NCI-H1417 treated with DMSO at 0.1 percent for 48 hours (cell line): Measurements from ENCODE around the gene GREM1.

Experiments
- DNase-seq: peaks from one replicate; lab custom pipeline; 2025; lab: John Stamatoyannopoulos, UW

The GREM1 gene

DNA sequence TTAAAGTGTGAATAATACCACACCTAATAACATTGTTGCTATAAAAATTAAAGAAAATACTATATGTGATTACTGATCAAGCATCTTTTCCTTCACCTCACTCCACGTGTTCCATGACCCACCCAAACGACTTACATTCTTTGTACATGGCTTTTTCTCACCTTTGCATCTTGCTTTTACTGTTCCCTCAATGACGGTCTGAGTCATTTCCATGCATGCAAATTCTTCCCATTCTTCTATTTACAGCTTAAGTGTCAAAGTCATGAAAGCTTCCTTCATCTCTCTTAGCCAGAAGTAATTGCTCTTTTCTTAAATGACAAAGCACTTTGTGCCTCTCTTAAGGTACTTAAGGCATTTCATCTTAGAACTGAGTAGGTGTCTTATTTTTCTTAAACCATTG is 64.0 kb downstream of the GREM1 start:
- DNase-seq: no peak

DNA sequence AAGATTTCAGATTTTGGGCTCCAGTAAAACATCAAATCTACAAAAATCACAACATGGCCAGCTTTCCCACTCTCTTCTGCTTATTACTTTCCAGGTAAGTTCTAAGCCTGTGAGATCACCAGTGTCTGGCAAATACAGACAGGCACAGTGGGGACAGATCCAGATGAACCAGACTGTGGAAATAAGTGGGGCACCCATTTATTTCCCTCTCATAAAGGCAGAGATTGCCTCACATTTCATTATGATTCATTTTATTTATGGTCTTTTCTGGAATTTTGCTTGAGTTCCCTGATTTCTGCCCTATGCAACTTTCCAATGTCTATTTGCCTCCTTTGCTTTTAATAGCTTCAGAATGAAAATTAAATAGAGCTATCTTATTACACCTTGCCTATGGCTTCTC is 66.8 kb downstream of the GREM1 start:
- no peak for DNase-seq

DNA sequence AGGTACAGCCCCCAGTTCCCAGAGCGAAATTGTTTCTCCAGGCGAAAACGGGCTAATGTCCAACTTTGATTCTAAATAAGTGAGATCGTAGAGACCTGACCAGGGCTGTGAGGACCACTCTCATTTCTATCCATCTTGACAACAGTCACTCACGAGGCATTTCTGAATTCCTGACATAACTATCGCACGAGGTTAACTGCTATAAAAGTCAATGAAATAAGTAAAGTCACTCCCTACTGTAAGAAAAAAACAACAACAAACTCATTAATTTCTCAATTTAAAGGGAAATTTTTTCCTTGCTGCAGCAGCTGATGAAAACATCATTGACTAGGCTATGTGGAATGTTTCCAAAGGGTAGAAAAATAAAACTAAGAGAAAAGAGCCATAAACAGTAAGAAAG is 69.1 kb downstream of the GREM1 start:
- DNase-seq: no peak

DNA sequence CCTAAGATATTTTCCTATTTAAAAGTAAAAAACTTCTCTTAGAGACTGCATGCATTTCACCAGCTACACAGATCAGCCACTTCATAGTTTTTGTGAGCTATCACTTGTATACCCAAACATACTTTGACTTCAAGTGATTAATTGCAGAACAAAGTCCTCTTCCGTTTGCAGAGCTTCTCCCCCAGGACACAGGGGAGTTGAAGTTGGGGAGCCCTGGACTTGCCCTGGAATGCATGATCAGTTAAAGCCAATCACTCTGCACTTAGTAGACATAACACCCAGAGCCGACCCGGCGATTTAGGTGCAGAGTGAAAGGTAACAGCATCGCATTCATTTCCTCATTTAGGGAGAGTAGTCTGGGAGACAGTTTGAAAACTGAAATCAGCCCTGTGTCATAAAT is 70.1 kb downstream of the GREM1 start:
- DNase-seq: no peak

DNA sequence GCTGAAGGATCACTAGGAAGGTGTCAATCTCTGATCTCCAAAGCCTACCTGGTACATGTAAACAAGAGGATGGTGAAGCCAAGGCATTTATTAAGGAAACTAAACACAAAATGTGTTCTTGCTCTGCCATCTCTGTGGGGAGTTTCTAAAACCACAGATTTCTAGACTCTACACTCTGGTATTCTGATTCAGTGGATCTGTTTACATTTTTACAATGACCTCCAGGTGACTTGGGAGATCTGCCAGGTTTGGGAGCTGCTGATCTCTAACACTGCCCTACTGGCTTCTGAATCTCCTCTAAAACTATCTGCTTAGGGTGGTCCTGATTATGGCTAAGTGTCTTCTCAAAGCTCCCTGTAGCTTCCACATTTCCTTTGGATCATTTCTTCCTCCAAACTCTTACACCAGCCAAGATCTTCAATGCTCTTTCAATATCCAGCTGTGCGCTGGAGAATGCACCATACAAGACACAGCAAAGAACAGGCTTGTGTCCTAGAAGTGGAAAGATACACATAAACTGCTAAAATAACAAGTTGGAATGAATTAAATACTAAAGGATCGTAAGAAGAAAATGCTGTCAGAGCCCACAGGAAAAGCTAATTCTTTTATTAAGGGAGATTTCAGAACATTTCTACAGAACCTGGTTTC is 72.7 kb downstream of the GREM1 start:
- no peak for DNase-seq

DNA sequence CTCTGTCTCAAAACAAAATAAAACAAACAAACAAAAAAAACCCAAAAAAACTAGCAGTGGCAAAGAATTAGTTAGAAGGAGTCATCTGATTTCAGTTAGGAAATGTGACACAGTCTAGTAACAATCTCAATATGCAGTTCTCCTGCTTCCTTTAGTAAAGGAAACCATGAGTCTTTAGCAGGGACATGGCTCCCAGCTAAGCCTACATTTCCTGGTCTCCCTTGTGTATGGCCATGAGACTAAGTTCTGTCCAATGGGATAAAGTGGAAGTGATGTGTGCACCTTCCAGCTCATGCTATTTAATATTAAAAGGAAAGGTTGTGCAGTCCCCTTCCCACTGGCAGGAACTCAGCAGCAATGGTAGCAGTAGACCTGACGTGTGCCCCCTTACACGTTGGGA is 74.6 kb downstream of the GREM1 start:
- no peak for DNase-seq
